Memory B cell (primary cell): ENCODE measurements around the gene SLC30A3.

ENCODE experiments used
- ATAC-seq: fragments of 150-1000 bp; cut with Tn5 transposase; 2 replicates; pipeline ENCODE4 v1.10.0; 2021; ENCODE audit warnings: low read depth, mild to moderate bottlenecking, moderate library complexity
- DNase-seq, 2 donors: peaks; one replicate each; pipeline ENCODE4 v3.0.0; 2022; ENCODE audit warnings: low spot score in 2 of 2
- H3K27ac Mint-ChIP-seq: one replicate; pipeline ENCODE4 v1.8.0; 2022; ENCODE audit warnings: mild to moderate bottlenecking, moderate library complexity, mixed read lengths
- H3K27me3 Mint-ChIP-seq: one replicate; pipeline ENCODE4 v1.8.0; 2022; ENCODE audit warnings: mixed read lengths
- H3K36me3 Mint-ChIP-seq: one replicate; pipeline ENCODE4 v1.8.0; 2022; ENCODE audit warnings: mild to moderate bottlenecking, mixed read lengths
- H3K4me1 Mint-ChIP-seq: one replicate; pipeline ENCODE4 v1.8.0; 2022; ENCODE audit warnings: mixed read lengths
- H3K4me3 Mint-ChIP-seq: one replicate; pipeline ENCODE4 v1.8.0; 2022; ENCODE audit warnings: mild to moderate bottlenecking, moderate library complexity, mixed read lengths
- H3K9me3 Mint-ChIP-seq: one replicate; pipeline ENCODE4 v1.8.0; 2022; ENCODE audit warnings: mixed read lengths

Gene SLC30A3

GRCh38 chr2:27204566-27204965 lies 58.3 kb downstream of the SLC30A3 start:
- Mint-ChIP-seq H3K36me3 (peaks cover 37% of the 10 kb centered on the region), H3K4me3 (no peak overlapping the region), H3K4me1 (peaks cover 4% of the 10 kb centered on the region), H3K9me3 (no peaks in the 10 kb centered on the region), H3K27me3 (no peaks in the 10 kb centered on the region), H3K27ac (no peak overlapping the region)
- DNase-seq: no peak
- no peak for ATAC-seq

- peaks cover 39% of the 10 kb centered on the region for H3K36me3 Mint-ChIP-seq
Observed at GRCh38 chr2:27203741-27204140, 59.1 kb downstream of the SLC30A3 start.

More at GRCh38 chr2:27203741-27204140, 59.1 kb downstream of the SLC30A3 start:
- no peaks in the 10 kb centered on the region for H3K4me1 Mint-ChIP-seq
- no peaks in the 10 kb centered on the region for H3K9me3 Mint-ChIP-seq
- no peak overlapping the region for H3K4me3 Mint-ChIP-seq
- ATAC-seq (no peak), DNase-seq (no peak)
- H3K27me3 Mint-ChIP-seq: no peaks in the 10 kb centered on the region
- no peak overlapping the region for H3K27ac Mint-ChIP-seq
